ENCODE measurements around the gene FRMD4A. TPM values are rescaled to one million over a fixed set of nuclear protein-coding genes. Genes with fewer than 3 reads are reported as not detected.

FRMD4A gene
- total RNA-seq, 1 experiment from 2014 or later, result 19.6 TPM

DNA sequence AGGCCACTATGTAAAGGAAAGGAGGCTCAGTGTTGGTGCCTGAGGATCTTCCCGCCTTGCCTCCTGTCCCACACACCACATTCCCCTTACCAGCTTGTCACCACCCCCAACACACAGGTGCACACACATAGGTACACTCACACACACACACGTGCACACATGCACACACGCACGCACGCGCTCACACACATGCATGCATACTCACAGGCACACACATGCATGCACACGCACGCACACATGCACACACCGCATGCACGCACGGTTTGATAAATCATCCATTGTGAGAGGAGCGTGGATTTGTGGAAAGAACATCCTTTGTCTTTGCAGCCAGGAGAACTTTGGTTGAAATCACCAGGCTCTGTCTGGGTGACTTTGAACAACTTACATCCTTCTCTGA, 359.8 kb downstream of the FRMD4A start:
- no peak overlapping the region for H3K9ac ChIP-seq (ENCODE audit: extremely low read depth, insufficient read length, low read length)
- H2AK5ac ChIP-seq (ENCODE audit: insufficient read length, low read length), result no peak overlapping the region
- no peak overlapping the region for H2AFZ ChIP-seq (ENCODE audit: low read length)
- H2BK20ac ChIP-seq (ENCODE audit: low read depth, low read length, poor library complexity, severe bottlenecking), result no peak overlapping the region
- no CpG with 5 or more reads among the region's 12 CpGs for WGBS (ENCODE audit: extremely low coverage, insufficient read length, low lambda C conversion rate)
- no peak overlapping the region for H3K27ac ChIP-seq (ENCODE audit: insufficient read length, low read depth, low read length)
- no peak for DNase-seq
- H4K20me1 ChIP-seq (ENCODE audit: control insufficient read depth, insufficient read depth, insufficient read length), result no peaks in the 10 kb centered on the region
- no peak overlapping the region for H3K14ac ChIP-seq (ENCODE audit: insufficient read depth, low read length)
- no peaks in the 10 kb centered on the region for H3K27me3 ChIP-seq (ENCODE audit: insufficient read depth, low read length)
- no peaks in the 10 kb centered on the region for H3K9me3 ChIP-seq (ENCODE audit: control insufficient read depth, low read depth, low read length)
- H3K18ac ChIP-seq (ENCODE audit: insufficient read length, low read depth, low read length), result peak overlapping the region; percentile 58
- H2BK12ac ChIP-seq (ENCODE audit: insufficient read length, low read depth, low read length), result no peak overlapping the region
- no peak overlapping the region for H3K23ac ChIP-seq (ENCODE audit: insufficient read length, low read depth, low read length)
- no peaks in the 10 kb centered on the region for H3K9me3 Mint-ChIP-seq
- no peaks in the 10 kb centered on the region for H3K79me2 ChIP-seq (ENCODE audit: insufficient read depth, low read length)
- no peak overlapping the region for H2BK5ac ChIP-seq (ENCODE audit: insufficient read length, low read length)
- H3K4ac ChIP-seq (ENCODE audit: low read depth, low read length), result no peak overlapping the region
- H3K4me3 Mint-ChIP-seq, result no peak overlapping the region
- H3K4me1 ChIP-seq (ENCODE audit: insufficient read depth, low read length), result peaks cover 7% of the 10 kb centered on the region; the same call in 1 of the 2 replicates
- no peaks in the 10 kb centered on the region for H3K36me3 Mint-ChIP-seq (ENCODE audit: insufficient read depth in 1 of 3, low read depth in 3 of 3)
- no peaks in the 10 kb centered on the region for H3K23me2 ChIP-seq (ENCODE audit: insufficient read length, low read depth, low read length, poor library complexity, severe bottlenecking)
- no peak overlapping the region for H3K56ac ChIP-seq (ENCODE audit: insufficient read length, low read depth, low read length)
- TF ChIP-seq, protein P1, sequence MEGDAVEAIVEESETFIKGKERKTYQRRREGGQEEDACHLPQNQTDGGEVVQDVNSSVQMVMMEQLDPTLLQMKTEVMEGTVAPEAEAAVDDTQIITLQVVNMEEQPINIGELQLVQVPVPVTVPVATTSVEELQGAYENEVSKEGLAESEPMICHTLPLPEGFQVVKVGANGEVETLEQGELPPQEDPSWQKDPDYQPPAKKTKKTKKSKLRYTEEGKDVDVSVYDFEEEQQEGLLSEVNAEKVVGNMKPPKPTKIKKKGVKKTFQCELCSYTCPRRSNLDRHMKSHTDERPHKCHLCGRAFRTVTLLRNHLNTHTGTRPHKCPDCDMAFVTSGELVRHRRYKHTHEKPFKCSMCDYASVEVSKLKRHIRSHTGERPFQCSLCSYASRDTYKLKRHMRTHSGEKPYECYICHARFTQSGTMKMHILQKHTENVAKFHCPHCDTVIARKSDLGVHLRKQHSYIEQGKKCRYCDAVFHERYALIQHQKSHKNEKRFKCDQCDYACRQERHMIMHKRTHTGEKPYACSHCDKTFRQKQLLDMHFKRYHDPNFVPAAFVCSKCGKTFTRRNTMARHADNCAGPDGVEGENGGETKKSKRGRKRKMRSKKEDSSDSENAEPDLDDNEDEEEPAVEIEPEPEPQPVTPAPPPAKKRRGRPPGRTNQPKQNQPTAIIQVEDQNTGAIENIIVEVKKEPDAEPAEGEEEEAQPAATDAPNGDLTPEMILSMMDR (conservative IDR thresholded peaks at IDR 0.05), result no peak
- no peak overlapping the region for H2BK120ac ChIP-seq (ENCODE audit: low read depth, low read length, poor library complexity, severe bottlenecking)
- no peak overlapping the region for H4K8ac ChIP-seq (replicated peaks; ENCODE audit: insufficient read length, low read depth, low read length)
- H4K91ac ChIP-seq (ENCODE audit: insufficient read length, low read depth, low read length), result no peak overlapping the region
- no peak overlapping the region for H4K5ac ChIP-seq (ENCODE audit: insufficient read length, low read depth, low read length)
- peak overlapping the region; percentile 21 to 56 (median 55); a peak in 4 of 7 replicates for H3K27ac Mint-ChIP-seq
- no peaks in the 10 kb centered on the region for H3K27me3 Mint-ChIP-seq (ENCODE audit: low read depth)
- H3T11ph ChIP-seq (ENCODE audit: low read length), result no peak overlapping the region
- H3K79me1 ChIP-seq (ENCODE audit: insufficient read depth, low read depth, low read length, poor library complexity, severe bottlenecking), result no peaks in the 10 kb centered on the region
- H2BK15ac ChIP-seq (ENCODE audit: low read depth, low read length), result no peak overlapping the region
- H3K4me2 ChIP-seq (ENCODE audit: insufficient read depth, insufficient read length, low read length), result no peak overlapping the region
- H3K4me1 Mint-ChIP-seq, result peaks cover 26 to 35% of the 10 kb centered on the region in 2 experiments

Data from H9 (cell line).